ENCODE measurements around the gene PTOV1.

DNA sequence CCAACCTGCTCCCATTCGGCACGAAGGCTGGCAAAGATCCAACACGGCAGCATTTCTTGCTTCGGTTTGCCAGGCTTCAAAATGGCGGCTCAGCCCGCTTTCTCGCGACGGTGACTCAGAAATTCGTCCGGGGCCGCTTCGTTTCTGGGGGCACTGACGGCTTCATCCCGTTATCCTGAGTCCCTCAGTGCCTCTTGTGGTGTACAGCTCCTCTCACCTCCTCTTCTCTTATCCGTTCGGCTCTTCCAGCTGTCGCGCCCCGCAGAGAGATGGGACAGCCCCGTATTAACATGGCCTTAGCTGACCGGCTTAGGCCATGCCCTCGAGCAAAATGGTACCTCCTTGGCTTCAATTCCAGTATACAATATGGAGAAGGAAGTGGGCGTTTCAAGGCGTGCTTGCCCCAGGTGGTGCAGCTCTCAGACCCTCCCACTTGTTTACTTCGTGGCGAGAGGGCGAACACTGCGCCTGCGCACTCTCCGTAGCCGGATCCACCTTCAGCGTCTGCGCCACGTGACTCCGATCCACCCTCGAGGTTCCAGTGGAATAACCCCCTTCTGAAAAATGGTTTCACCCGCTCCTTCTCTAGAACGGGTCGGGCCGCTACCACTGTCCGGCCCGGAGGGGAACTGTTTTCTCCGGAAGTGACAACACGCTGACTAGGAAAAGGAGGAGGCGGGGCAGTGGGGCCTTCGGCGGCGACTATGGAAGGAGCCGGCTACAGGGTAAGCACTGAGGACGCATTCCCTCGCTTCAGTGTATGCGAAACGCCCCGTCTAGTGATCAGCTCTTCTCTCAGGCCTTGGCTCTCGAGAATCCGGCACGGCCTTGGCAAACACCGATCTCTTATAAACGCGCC, 26.3 kb downstream of the PTOV1 start, which contains the start of the genes AKT1S1 and TBC1D17:
- TF ChIP-seq ZNF354C (tag by site-specific recombination; IDR thresholded peaks at IDR 0.05; ENCODE audit: borderline replicate concordance, low read depth): no peak
- TF ChIP-seq ZNF701 (tag by site-specific recombination; IDR thresholded peaks at IDR 0.05): no peak
- 0 out of 2 replicates have a peak, but pooled peaks have one; percentile 18 for TF ChIP-seq ZSCAN30 (tag by site-specific recombination; IDR thresholded peaks at IDR 0.05)
- TF ChIP-seq, protein P1, sequence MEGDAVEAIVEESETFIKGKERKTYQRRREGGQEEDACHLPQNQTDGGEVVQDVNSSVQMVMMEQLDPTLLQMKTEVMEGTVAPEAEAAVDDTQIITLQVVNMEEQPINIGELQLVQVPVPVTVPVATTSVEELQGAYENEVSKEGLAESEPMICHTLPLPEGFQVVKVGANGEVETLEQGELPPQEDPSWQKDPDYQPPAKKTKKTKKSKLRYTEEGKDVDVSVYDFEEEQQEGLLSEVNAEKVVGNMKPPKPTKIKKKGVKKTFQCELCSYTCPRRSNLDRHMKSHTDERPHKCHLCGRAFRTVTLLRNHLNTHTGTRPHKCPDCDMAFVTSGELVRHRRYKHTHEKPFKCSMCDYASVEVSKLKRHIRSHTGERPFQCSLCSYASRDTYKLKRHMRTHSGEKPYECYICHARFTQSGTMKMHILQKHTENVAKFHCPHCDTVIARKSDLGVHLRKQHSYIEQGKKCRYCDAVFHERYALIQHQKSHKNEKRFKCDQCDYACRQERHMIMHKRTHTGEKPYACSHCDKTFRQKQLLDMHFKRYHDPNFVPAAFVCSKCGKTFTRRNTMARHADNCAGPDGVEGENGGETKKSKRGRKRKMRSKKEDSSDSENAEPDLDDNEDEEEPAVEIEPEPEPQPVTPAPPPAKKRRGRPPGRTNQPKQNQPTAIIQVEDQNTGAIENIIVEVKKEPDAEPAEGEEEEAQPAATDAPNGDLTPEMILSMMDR (tag by site-specific recombination; IDR thresholded peaks at IDR 0.05): no peak
- TF ChIP-seq ZNF707 (tag by site-specific recombination; IDR thresholded peaks at IDR 0.05): no peak
- peak; percentile 93 for TF ChIP-seq ZNF335 (tag by site-specific recombination; conservative IDR thresholded peaks at IDR 0.05)

Measured in HEK293 (cell line).